GM12875 (cell line): Measurements from ENCODE around the gene SHLD2.
"Not testable (repeated sequence)": the region's sequence is repeated elsewhere in the genome, so short reads cannot be mapped to it uniquely, and the experiment has no call there.

Source experiments
- H3K4me3 ChIP-seq: one replicate; pipeline ENCODE4 v1.5.1; 2011; ENCODE audit warnings: low read depth, low read length, control low read depth

The SHLD2 gene

DNA sequence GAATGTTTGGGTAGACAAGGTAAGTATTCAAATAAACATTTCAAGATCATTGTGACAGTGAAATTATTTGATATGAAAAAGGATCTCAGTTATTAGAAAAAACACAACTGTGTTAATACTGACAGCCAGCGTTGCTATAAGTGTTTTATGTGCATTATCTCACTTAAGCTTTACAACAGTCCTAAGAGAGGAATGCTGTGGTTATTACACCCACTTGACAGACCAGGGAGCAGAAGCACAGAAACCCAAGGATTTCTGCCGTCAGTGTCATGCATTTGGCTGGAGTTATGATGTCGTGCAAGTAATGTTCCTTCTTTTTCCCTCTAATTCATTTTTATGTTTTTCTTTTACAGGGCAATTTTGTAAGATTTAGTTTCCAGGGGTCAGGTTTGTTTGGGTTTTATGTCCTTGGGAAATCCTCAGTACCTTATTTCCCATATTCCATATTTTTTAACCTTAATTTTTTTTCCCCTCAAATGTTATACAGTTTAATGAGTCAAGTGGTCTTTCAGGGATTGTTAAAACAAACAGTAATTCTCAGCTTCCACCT, 32.7 kb downstream of the SHLD2 start:
- not testable (repeated sequence) for H3K4me3 ChIP-seq

DNA sequence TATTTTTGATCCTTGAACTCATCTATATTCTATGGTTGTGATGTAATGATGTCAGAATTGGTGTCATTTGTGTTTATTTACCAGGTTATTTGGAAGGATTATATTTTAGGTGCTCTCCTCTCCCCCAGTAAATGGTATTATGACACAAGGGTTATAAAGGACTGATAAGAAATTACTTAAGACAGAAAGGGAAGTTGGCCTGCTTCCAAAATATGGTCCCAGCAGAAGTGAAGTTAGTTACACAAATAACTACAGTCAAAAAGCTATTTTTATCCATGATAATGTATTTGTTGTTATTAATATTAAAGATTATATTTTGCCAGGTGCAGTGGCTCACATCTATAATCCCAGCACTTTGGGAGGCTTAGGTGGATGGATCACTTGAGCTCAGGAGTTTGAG, 37.2 kb downstream of the SHLD2 start:
- not testable (repeated sequence) for H3K4me3 ChIP-seq

DNA sequence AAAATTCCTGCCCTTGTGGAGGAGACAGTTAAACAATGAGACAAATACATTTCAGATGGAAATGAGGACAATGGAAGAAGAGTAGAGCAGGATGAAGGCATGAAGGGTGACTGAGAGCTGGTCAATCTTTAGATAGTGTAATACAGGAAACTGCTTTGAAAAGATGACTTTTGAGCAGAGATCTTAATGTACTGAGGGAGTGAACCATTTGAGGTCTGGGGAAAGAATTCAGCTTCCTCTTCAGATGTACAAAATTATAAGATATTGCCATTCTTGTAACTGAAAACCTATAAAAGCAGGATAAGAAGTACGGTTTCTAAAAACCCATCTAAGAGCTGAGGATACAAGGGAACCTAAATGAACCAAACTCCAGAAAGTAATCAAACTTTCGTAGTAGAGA, 38.9 kb downstream of the SHLD2 start:
- H3K4me3 ChIP-seq = not testable (repeated sequence)

DNA sequence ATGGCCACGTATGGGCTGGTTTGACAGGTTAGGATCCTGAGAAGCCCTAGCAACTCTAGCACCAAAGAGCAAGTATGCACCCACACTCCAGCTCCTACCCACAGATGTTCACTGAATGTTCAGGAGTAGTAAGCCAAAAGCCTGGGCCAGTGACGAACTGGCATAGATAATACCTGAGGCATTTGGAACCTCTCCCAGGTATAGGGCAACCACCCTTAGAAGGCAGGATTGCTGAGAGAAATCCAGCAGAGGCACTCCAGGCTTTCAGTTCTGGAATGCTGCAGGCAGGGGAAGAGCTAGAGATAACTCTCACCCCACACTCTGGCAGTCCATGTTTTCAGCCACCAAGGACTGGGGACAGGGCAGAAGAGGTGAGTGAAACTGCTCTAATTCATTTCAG, 39.4 kb downstream of the SHLD2 start:
- H3K4me3 ChIP-seq = not testable (repeated sequence)

DNA sequence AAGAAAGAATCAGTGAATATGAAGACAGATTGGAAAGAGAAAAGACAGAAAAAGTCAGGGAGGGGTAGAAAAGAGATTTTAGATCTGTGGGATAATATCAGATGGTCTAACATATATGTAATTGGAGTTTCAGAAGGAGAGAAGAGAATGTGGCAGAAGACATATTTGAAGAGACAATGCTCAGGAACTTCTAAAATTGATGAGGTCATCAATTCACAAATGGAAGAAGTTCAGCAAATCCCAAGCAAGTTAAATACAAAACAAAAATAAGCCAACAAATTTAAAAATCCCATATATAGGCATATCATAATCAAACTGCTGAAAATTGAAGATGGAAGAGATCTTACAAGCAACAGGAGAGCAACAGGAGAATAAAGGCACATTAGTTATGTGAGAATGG, 42.5 kb downstream of the SHLD2 start:
- H3K4me3 ChIP-seq = not testable (repeated sequence)

DNA sequence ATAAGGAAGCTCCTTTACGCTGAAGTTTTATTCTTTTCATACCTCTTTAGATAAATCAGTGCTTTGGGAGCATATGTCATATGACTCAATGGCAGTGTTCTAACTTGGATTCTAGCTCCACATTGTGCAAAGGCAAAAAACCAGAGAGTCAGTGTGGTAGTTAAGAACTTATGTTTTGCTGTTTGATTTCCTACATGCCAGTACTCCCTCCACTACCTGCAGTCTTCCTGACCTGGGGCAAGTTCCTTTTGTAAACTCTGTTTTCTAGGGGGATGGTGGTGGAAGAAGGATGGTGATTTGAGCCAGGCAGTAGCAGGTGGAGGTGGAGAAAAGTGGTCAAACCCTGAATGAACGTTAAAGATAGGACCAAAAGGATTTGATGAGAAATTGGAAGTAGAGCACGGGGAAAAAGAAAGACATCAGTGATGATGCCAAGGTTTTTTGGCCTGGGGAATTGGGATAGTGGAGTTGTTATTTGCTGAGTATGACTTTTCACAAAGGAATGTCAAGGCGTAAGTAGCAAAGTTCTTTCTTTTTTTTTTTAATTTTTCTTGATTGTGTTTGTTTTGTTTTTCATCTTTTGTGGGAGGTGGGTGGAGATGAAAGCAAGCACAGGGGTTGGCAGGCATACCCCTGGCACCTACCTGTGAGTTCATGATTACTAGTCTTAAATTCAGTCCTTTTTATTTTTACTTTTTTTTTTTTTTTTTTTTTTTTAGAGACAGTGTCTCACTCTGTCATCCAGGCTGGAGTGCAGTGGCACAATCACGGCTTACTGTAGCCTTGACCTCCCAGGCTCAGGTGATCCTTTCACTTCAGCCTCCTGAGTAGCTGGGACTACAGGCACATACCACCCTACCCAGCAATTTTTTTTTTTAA, 47.5 kb downstream of the SHLD2 start:
- not testable (repeated sequence) for H3K4me3 ChIP-seq

DNA sequence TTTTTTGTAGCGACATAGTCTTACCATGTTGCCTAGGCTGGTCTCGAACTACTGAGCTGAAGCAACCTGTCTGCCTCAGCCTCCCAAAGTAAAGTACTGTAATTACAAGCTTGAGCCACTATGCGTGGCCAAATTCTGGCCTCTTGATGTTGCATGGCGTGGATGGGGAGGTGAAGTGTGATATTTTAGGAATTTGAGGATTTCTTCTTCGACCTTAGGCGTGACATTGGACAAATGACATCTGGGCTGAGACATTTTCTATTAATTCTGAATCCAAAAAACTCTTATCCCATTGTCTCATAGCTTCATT, 48.1 kb downstream of the SHLD2 start:
- H3K4me3 ChIP-seq = not testable (repeated sequence)

DNA sequence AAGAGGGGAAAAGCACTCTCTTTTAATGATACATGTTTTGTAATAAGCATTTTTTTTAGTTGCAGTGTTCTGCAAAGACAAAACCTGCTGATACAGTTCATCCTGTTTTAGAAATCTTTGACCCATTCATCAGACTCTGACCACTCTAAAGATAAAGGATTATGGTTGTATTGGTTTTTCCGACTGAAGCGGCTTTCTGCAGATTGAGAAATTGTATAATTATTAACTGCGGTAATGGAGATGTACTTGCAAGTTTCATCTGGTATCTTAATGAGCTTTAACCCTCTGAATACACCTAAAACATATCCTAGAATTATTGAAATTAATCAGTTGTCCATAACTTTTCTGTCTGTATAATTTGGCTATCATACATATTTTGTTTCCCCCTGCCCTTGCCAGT, 50.6 kb downstream of the SHLD2 start:
- H3K4me3 ChIP-seq = not testable (repeated sequence)

DNA sequence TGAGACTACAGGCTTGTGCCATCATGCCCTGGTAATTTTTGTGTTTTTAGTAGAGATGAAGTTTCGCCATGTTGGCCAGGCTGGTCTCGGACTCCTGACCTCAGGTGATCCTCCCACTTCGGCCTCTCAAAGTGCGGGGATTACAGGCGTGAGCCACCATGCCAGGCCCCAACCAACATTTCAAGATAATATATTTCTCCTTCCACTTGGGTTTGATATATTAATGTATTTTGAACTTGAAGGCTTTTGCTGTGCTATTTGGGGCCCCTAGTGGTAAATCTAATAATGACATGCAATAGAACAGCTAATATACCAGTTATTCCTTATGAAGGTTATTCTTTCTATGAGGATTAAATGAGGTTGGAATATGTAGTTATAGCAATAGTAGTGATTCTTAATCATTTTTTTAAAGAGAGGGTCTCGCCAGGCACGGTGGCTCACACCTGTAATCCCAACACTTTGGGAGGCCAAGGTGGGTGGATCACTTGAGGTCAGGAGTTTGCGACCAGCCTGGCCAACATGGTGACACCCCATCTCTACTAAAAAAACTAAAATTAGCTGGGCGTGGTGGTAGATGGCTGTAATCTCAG, 54.1 kb downstream of the SHLD2 start:
- H3K4me3 ChIP-seq = not testable (repeated sequence)

DNA sequence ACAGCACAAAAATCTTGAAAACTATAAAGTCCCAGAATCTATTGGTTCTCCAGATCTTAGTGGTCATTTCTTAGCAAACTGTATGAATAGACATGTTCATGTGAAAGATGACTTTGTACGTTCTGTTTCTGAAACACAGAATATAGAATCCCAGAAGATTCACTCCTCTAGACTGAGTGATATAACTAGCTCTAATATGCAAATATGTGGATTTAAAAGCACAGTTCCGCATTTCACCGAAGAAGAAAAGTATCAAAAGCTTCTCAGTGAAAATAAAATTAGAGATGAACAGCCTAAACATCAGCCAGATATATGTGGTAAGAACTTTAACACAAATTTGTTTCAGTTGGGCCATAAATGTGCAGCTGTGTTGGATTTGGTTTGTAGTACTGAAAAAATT, 56.5 kb downstream of the SHLD2 start:
- not testable (repeated sequence) for H3K4me3 ChIP-seq

DNA sequence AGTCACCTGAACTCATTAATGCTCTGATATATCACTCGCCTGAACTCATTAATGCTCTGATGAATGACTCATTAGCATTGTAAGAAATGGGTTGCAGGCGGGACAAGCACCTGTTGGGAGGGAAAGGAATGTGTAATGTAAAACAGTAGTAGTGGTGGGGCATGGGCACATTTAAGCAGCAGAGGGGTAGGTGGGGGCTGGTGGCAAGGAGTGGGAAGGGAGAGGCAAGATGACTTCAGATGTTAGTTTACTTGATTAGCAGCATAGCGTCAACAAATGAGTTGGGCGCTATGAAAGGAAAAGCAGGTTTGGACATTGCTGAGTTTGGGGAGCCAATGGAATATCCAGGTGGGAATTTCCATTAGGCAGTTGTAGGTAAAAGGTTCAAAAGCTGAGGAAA, 61.8 kb downstream of the SHLD2 start:
- not testable (repeated sequence) for H3K4me3 ChIP-seq

DNA sequence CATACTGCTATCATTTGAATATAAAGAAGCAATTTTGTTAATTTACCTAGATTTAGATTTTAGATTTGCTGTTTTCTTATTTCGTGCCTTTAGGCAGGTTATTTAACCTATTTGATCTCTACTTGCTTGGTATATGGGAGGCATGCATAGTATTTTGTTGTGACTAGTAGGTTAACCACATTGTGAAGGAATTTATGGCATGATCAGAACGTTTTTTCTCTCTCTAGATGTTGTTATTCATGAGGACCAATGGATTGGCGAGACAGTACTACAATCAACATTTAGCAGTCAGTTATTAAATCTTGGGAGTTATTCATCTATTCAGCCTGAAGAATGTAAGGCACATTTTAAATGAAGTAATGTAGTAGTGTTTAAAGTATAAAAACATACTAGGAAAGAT, 62.8 kb downstream of the SHLD2 start:
- not testable (repeated sequence) for H3K4me3 ChIP-seq

DNA sequence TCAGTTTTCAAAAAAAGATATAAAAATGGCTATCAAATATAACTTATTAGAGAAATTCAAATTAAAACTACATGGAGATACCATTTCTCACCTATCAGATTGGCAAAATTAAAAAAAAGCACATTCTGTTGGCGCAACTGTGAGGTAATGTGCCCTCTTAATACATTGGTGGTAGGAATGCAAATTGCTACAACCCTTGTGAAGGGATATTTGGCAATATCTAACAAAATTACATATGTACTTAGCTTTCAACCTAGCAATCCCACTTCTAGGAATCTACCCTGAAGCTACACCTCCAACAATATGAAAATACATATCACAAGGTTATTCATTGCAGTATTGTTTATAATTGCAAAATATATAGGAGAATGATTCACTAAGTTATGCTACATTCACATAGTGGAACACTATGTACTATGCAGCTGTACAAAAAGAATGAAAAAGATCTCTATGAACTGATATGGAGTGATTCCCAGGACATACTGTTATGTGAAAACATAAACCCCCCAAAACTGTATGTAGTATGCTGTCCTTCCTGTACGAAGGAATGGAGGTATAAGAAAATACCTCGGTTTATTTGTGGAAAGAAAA, 67.8 kb downstream of the SHLD2 start:
- H3K4me3 ChIP-seq = not testable (repeated sequence)

DNA sequence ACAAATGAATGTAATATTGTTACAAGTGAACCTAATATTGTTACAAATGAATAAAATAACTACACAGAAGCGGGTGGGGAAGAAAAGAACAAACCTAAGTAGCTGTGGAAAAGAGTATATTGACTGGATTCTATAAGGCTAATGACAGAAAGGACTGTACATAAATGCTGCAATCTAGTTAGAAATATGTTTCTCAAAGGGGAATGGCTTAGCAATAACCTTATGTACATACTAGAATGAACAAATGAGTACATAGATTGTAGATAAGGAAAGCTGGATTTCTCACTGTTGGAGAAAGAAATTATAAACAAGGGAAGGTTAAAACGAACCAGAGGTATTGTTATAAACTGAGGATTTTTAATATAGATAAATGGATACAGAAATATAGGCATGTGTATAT, 68.4 kb downstream of the SHLD2 start:
- H3K4me3 ChIP-seq = not testable (repeated sequence)

DNA sequence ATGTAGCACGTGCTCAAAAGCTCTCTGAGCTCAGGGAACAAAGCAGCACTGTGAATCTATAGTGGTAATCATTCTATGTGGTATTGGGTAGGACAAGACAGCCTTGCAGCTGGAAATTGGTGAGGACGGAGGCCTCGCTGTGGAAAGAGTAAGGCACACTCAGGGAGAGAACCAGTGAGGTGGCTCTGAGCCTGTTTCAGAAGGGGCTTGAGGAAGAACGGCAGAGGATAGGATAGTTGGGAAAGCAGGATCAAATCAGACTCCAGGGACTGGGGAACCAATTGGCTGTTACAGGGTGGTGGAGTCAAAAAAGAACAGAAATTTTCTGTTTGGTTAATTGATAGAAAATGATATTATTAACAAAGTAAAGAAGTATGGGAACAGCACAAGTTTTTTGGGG, 74.9 kb downstream of the SHLD2 start:
- H3K4me3 ChIP-seq = not testable (repeated sequence)

DNA sequence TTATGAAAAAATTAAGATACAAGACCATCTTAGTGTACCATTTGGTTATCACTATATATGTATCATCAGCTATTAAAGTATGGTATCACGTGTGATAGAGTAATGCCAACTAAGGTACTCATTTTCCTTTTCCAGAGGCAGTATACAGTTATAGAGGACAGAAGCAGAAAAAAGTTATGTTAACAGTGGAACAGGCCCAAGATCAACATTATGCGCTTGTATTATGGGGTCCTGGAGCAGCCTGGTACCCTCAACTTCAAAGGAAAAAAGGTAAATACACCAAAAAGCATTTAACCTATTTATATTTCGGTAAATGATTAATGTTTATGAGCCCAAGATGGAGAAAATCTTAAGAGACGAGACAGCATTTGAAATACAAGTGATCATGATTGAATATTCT, 75.7 kb downstream of the SHLD2 start:
- H3K4me3 ChIP-seq = not testable (repeated sequence)

DNA sequence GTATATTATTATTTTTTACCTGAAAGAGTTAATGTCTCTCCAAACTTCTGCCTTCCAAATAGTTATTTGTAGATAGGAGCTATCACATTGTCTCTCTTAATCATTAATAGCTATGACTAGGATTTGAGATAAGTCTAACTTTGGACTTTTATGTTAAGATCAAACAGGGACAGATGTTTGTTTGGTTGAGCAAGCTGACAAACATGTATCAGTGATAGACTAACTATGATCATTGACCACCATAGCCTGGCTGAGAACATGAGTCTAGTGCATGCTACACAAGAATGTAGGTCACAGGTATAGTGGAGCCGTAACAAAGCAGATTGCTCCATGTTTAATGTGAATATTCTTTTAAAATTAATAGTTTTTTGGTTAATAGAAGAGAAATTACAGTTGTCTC, 76.7 kb downstream of the SHLD2 start:
- H3K4me3 ChIP-seq = not testable (repeated sequence)

DNA sequence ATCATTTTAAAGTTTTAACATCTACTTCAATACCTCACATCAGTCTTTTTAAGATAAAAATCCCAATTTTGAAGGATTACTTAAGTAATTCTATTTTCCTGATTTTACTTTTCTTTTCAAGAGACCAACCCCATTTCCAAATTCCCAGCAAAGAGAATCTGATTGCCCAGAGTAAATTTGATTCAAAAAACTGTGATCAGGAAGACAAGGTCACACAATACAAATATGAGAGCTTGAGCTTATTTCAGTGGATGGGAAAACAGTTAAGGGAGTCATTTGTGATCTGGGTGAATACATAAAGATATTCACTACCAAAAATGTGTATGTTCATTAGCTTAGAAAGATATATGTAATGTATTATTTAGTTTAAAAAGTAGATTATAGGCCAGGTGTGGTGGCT, 77.2 kb downstream of the SHLD2 start:
- not testable (repeated sequence) for H3K4me3 ChIP-seq

DNA sequence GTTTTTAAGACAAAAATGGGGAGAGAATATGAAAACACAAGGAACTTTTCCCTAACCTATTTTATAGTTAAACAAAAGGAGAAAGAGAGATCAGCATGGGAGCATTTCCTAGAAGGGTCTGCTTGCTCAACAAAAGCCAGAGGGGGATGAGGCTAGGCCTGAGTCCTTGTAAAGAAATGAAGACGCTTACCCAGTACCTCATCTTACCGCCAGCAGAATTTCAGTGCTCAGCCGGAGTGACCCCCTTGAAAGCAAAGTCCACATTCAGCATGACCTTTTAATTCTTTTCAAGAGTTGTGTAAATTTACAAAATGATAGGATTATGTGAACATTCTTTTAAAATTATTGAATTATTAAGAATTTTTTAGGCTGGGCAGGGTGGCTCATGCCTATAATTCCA, 82.6 kb downstream of the SHLD2 start:
- H3K4me3 ChIP-seq = not testable (repeated sequence)

DNA sequence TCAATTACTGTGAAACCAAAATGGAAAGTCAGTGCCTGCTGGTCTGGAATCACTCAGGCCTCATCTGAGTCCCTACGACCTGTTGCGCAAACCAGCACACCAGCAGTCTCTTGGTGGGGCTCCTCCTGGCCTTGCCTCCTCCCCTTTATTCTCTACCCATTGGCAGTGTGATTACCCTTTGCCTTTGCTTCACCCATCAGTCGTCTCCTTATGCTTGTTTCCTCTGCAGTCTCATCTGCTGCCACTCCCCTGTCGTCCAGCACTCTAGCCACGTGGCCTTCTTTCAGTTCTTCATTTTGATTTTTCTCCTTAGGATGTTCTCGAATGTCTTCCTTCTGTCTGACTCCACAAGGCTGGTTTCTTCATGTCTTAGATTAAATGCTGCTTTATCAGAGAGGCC, 89.4 kb downstream of the SHLD2 start:
- not testable (repeated sequence) for H3K4me3 ChIP-seq

DNA sequence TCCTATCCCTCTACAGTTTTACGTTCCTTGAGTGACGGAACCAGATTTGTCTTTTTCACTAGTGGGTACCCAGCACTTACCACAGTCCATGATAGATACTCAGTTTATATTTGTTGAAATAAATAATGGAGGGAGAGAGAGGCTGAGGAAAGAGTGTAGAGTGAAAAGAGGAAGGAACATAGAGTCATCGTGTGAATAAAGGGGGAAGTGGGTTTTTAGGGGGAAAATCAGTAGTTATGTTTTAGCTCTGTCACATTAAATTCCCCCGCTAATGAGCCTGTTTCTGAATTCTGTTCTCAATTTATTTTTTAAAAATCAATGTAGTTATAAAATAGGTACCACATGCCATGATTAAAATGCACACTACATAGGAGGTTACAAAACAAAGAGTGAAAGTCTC, 91.0 kb downstream of the SHLD2 start:
- H3K4me3 ChIP-seq = not testable (repeated sequence)

DNA sequence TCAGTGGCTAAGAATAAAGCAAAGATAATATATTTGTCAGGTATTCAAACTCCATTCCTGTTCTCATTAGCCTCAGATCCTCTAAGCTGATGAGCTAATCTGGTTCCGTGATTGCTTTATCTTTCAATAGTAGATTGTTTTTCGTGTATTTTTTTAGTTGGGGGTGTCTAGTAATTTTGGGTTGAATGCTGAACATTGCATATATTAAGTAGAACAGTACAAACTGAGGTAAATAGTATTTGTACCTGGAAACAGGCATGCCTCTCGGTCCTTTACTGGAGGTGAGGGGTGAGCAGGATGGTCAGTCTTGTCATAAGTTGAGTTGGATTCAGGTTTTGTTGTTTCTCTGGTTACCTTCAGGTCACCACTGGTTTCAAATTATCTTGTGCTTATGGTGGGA, 92.6 kb downstream of the SHLD2 start:
- not testable (repeated sequence) for H3K4me3 ChIP-seq
